K562 (cell line): ENCODE results near the gene GGA3. TPM values are rescaled to one million over a fixed set of nuclear protein-coding genes. Genes with fewer than 3 reads are reported as not detected.
A peak's percentile ranks its signal among the peaks of the same experiment; 100 is the strongest.

ENCODE experiments used
- ARID1B ChIP-seq: fragments of 450-650 bp; IDR thresholded peaks from 2 replicates; pipeline ENCODE4 v1.6.1; 2016; ENCODE audit warnings: antibody characterized with exemption, mild to moderate bottlenecking, inconsistent platforms
- BRF1 ChIP-seq: IDR thresholded peaks from 3 replicates; pipeline ENCODE4 v1.6.1; 2011; ENCODE audit warnings: borderline replicate concordance, mild to moderate bottlenecking; ENCODE audit not compliant: insufficient read length; ENCODE audit errors: extremely low read depth
- CBX8 ChIP-seq: fragments of 200-600 bp; sonication (generic); IDR thresholded peaks from 2 replicates; pipeline ENCODE4 v1.6.1; 2012; ENCODE audit warnings: borderline replicate concordance, mixed run types, low read depth, mild to moderate bottlenecking, moderate library complexity, mixed read lengths, low read length, control low read depth, inconsistent platforms; ENCODE audit not compliant: poor library complexity, severe bottlenecking; ENCODE audit errors: extremely low read depth
- FOS ChIP-seq: IDR thresholded peaks from 3 replicates; pipeline ENCODE4 v1.6.1; 2011; ENCODE audit not compliant: insufficient read length; ENCODE audit errors: extremely low read depth
- HDAC8 ChIP-seq: fragments of 450-650 bp; IDR thresholded peaks from 2 replicates; pipeline ENCODE4 v1.6.1; 2016; ENCODE audit warnings: mild to moderate bottlenecking, missing genetic modification characterization, moderate library complexity, missing compliant biosample characterization
- JUNB ChIP-seq: fragments of 450-650 bp; formaldehyde crosslinking; conservative IDR thresholded peaks from 2 replicates; pipeline ENCODE4 v1.4.0; 2020; ENCODE audit warnings: mild to moderate bottlenecking
- RBBP5 ChIP-seq: fragments of 200-600 bp; sonication (generic); IDR thresholded peaks from 2 replicates; pipeline ENCODE4 v1.6.1; 2012; ENCODE audit warnings: borderline replicate concordance, mild to moderate bottlenecking, low read length, control low read depth, inconsistent platforms; ENCODE audit not compliant: insufficient read depth, poor library complexity, severe bottlenecking
- SREBF2 ChIP-seq: sonication (generic); formaldehyde crosslinking; IDR thresholded peaks from 2 replicates; pipeline ENCODE4 v1.4.0; 2020; ENCODE audit warnings: mild to moderate bottlenecking, missing genetic modification reagents
- ZBED1 ChIP-seq: IDR thresholded peaks from 2 replicates; pipeline ENCODE4 v1.6.1; 2014
- ZBTB8A ChIP-seq: fragments of 450-650 bp; IDR thresholded peaks from 2 replicates; pipeline ENCODE4 v1.6.1; 2018; ENCODE audit warnings: mild to moderate bottlenecking, moderate library complexity; ENCODE audit not compliant: partially characterized antibody
- ZNF24 ChIP-seq: fragments of 450-650 bp; IDR thresholded peaks from 2 replicates; pipeline ENCODE4 v1.6.1; 2016
- ZNF274 ChIP-seq: IDR thresholded peaks from 2 replicates; pipeline ENCODE4 v1.6.1; 2011; ENCODE audit warnings: low read depth, mild to moderate bottlenecking, low read length, moderate library complexity, borderline replicate concordance
- polyA plus RNA-seq, 8 experiments: library from polyadenylated mRNA; depleted of rRNA in 4 of 8; stranded (reverse) in 5 of 8; unstranded in 3 of 8; fragments of >200 nt; fragmentation: Nextera tagmentation in 2 of 8; fragmentation: Illumina TruSeq in 1 of 8; extraction: Ambion mirVana in 2 of 8; extraction: Trizol in 1 of 8; gene quantifications; 2 replicates each; pipeline versions ENCODE4 v1.2.1 to v1.2.3, GENCODE V29; 2011 to 2014; ENCODE audit warnings: inconsistent platforms in 1 of 8, missing spikeins in 1 of 8
- total RNA-seq, 7 experiments: library from RNA; depleted of rRNA in 6 of 7; stranded (reverse); fragments of >200 nt in 6 of 7; fragmentation: Illumina TruSeq in 2 of 7; extraction: Trizol in 2 of 7; gene quantifications; 2 replicates each; pipeline versions ENCODE4 v1.2.1 to v1.2.3, GENCODE V29; 2011 to 2021; ENCODE audit warnings: low replicate concordance in 1 of 7
- TF ChIP-seq, protein P1 (sequence below): fragments of 200-800 bp; sonication (Bioruptor generic); IDR thresholded peaks from 2 replicates; pipeline ENCODE4 v1.6.1; 2017; ENCODE audit warnings: missing genetic modification characterization, missing compliant biosample characterization
- TF ChIP-seq, protein P2 (sequence below): fragments of 250-450 bp; sonication (Bioruptor Pico); IDR thresholded peaks from 2 replicates; pipeline ENCODE4 v1.4.0; 2020; ENCODE audit warnings: mild to moderate bottlenecking, moderate library complexity, borderline replicate concordance
- TF ChIP-seq, protein P3 (sequence below), 2 experiments: IDR thresholded peaks; 2 replicates each; pipeline ENCODE4 v1.6.1; 2011; ENCODE audit warnings: borderline replicate concordance in 1 of 2, control low read depth in 1 of 2, low read depth in 1 of 2, low read length in 1 of 2, mild to moderate bottlenecking in 1 of 2, mixed read lengths in 1 of 2, moderate library complexity in 1 of 2; ENCODE audit not compliant: insufficient read depth in 1 of 2, insufficient read length in 1 of 2, poor library complexity in 1 of 2, severe bottlenecking in 1 of 2; ENCODE audit errors: extremely low read depth in 1 of 2
- TF ChIP-seq, protein P4 (sequence below): fragments of 450-650 bp; IDR thresholded peaks from 2 replicates; pipeline ENCODE4 v1.6.1; 2016; ENCODE audit warnings: antibody characterized with exemption
- TF ChIP-seq, protein P5 (sequence below): sonication (generic); formaldehyde crosslinking; IDR thresholded peaks from 2 replicates; pipeline ENCODE4 v1.8.0; 2022; ENCODE audit warnings: mild to moderate bottlenecking, low read depth, missing genetic modification reagents

GGA3 gene
- total and polyA plus RNA-seq, 9 of the 15 experiments (the other 6 are each of a cell fraction or from before 2014, with no cell fraction given), result 5.7 to 64.9 (median 25.4) TPM

DNA sequence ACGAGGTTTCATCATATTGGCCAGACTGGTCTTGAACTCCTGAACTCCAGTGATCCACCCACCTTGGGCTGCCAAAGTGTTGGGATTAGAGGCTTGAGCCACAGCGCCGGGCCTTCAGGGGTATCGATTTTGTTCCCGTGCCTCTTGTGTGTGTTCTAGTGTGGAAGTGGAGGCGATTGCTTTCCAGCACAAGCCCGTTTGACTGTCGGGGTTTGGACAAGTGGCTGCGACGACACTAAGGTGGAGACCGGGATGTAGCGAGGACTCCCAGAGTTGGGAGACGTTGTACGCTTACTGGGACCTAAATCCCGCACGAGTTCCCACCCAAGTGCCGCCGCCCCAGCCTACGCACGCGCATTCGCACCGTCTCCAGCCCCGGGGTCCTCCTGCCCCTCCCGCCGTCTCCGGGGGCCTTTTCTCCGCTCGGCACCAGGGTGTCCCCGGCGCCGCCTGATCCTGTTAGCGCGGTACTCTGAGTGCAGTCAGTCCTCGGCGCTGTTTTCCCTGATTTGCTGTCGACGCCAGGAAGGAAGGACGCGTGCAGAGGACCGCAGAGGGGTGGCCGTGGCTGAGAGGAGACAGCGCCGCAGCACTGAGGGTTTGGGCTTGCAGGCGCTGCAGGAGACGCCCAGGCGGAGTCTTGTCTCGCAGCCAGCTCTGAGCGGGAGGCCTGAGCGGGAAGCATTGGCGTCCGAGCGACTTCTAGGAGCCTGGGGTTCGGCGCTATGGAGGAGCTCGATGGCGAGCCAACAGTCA, 56.2 kb downstream of the GGA3 start, which contains the start of gene NUP85 (continued):
- TF ChIP-seq, protein P1, sequence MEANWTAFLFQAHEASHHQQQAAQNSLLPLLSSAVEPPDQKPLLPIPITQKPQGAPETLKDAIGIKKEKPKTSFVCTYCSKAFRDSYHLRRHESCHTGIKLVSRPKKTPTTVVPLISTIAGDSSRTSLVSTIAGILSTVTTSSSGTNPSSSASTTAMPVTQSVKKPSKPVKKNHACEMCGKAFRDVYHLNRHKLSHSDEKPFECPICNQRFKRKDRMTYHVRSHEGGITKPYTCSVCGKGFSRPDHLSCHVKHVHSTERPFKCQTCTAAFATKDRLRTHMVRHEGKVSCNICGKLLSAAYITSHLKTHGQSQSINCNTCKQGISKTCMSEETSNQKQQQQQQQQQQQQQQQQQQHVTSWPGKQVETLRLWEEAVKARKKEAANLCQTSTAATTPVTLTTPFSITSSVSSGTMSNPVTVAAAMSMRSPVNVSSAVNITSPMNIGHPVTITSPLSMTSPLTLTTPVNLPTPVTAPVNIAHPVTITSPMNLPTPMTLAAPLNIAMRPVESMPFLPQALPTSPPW (CRISPR knock-in tag), result peak; percentile 97
- TF ChIP-seq JUNB (CRISPR knock-in tag) (no peak), ARID1B (0 out of 2 replicates have a peak, but pooled peaks have one; percentile 37), ZNF24 (no peak), BRF1 (no peak), ZBED1 (no peak), ZBTB8A (no peak), CBX8 (no peak), HDAC8 (tag) (no peak), RBBP5 (peak; percentile 99), ZNF274 (no peak), SREBF2 (CRISPR knock-in tag) (no peak), FOS (no peak)
- TF ChIP-seq, protein P2, sequence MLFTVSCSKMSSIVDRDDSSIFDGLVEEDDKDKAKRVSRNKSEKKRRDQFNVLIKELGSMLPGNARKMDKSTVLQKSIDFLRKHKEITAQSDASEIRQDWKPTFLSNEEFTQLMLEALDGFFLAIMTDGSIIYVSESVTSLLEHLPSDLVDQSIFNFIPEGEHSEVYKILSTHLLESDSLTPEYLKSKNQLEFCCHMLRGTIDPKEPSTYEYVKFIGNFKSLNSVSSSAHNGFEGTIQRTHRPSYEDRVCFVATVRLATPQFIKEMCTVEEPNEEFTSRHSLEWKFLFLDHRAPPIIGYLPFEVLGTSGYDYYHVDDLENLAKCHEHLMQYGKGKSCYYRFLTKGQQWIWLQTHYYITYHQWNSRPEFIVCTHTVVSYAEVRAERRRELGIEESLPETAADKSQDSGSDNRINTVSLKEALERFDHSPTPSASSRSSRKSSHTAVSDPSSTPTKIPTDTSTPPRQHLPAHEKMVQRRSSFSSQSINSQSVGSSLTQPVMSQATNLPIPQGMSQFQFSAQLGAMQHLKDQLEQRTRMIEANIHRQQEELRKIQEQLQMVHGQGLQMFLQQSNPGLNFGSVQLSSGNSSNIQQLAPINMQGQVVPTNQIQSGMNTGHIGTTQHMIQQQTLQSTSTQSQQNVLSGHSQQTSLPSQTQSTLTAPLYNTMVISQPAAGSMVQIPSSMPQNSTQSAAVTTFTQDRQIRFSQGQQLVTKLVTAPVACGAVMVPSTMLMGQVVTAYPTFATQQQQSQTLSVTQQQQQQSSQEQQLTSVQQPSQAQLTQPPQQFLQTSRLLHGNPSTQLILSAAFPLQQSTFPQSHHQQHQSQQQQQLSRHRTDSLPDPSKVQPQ (CRISPR knock-in tag), result no peak
- TF ChIP-seq, protein P3, sequence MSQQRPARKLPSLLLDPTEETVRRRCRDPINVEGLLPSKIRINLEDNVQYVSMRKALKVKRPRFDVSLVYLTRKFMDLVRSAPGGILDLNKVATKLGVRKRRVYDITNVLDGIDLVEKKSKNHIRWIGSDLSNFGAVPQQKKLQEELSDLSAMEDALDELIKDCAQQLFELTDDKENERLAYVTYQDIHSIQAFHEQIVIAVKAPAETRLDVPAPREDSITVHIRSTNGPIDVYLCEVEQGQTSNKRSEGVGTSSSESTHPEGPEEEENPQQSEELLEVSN (IDR thresholded peaks at IDR 0.05; ENCODE audit: borderline replicate concordance in 1 of 2, extremely low read depth in 1 of 2, insufficient read depth in 1 of 2, insufficient read length in 1 of 2, low read depth in 1 of 2, low read length in 1 of 2, poor library complexity in 1 of 2, severe bottlenecking in 1 of 2), result peak; percentile 83 to 86
- TF ChIP-seq, protein P4, sequence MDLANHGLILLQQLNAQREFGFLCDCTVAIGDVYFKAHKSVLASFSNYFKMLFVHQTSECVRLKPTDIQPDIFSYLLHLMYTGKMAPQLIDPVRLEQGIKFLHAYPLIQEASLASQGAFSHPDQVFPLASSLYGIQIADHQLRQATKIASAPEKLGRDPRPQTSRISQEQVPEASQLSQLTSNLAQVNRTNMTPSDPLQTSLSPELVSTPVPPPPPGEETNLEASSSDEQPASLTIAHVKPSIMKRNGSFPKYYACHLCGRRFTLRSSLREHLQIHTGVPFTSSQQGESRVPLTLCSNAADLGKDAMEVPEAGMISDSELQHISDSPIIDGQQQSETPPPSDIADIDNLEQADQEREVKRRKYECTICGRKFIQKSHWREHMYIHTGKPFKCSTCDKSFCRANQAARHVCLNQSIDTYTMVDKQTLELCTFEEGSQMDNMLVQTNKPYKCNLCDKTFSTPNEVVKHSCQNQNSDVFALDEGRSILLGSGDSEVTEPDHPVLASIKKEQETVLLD, result peak; percentile 82
- TF ChIP-seq, protein P5, sequence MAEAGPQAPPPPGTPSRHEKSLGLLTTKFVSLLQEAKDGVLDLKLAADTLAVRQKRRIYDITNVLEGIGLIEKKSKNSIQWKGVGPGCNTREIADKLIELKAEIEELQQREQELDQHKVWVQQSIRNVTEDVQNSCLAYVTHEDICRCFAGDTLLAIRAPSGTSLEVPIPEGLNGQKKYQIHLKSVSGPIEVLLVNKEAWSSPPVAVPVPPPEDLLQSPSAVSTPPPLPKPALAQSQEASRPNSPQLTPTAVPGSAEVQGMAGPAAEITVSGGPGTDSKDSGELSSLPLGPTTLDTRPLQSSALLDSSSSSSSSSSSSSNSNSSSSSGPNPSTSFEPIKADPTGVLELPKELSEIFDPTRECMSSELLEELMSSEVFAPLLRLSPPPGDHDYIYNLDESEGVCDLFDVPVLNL (CRISPR knock-in tag), result peak; percentile 82; the same call in 1 of the 2 replicates
